SK-N-SH (cell line): ENCODE results near the gene WDR82. TPM values are rescaled to one million over a fixed set of nuclear protein-coding genes. Genes with fewer than 3 reads are reported as not detected.

Source experiments
- CTCF ChIA-PET: fragments of 300-600, 350-600 bp; formaldehyde crosslinking; extraction: SDS; loops from one replicate; lab custom pipeline; 2021; lab: Yijun Ruan, JAX
- POLR2A ChIA-PET: fragments of 350-600 bp; sonication (Branson Sonifier 250); formaldehyde crosslinking; extraction: SDS; loops from one replicate; lab custom pipeline; 2020; ENCODE audit warnings: antibody characterized with exemption, inconsistent platforms; lab: Yijun Ruan, JAX
- DNase-seq: peaks from one replicate; pipeline ENCODE4 v3.0.0; 2012
- H2AFZ ChIP-seq: fragments of 200-600 bp; sonication (generic); 2 replicates; pipeline ENCODE4 v1.8.1; 2016; ENCODE audit warnings: antibody characterized with exemption, mild to moderate bottlenecking, low read depth
- H3F3A ChIP-seq: fragments of 200-600 bp; sonication (generic); replicated peaks from 2 replicates; pipeline ENCODE3; 2016; ENCODE audit warnings: antibody characterized with exemption, mild to moderate bottlenecking; ENCODE audit not compliant: insufficient read depth
- H3K27ac ChIP-seq, 2 experiments: fragments of 200-500 bp in 1 of 2; fragments of 200-600 bp in 1 of 2; sonication (Bioruptor generic) in 1 of 2; sonication (generic), shearing (Covaris generic) in 1 of 2; 2 replicates each; pipeline versions ENCODE4 v1.5.1 to v1.6.1; 2014 to 2016; ENCODE audit warnings: low read depth in 2 of 2, inconsistent platforms in 1 of 2, low read length in 1 of 2, mild to moderate bottlenecking in 1 of 2, mixed read lengths in 1 of 2
- H3K27me3 ChIP-seq: fragments of 200-600 bp; sonication (generic), shearing (Covaris generic); 2 replicates; pipeline ENCODE4 v1.6.1; 2016; ENCODE audit warnings: mixed run types; ENCODE audit not compliant: insufficient read depth
- H3K36me3 ChIP-seq, 2 experiments: fragments of 200-500 bp in 1 of 2; fragments of 200-600 bp in 1 of 2; sonication (Bioruptor generic) in 1 of 2; sonication (generic) in 1 of 2; replicated peaks in 1 of 2; 2 replicates each; pipeline versions ENCODE3 to v1.5.1; 2014 to 2016; ENCODE audit warnings: low read length in 1 of 2, mild to moderate bottlenecking in 1 of 2; ENCODE audit not compliant: insufficient read depth in 2 of 2, control insufficient read depth in 1 of 2
- H3K4me1 ChIP-seq, 2 experiments: fragments of 200-500 bp in 1 of 2; fragments of 200-600 bp in 1 of 2; sonication (Bioruptor generic) in 1 of 2; sonication (generic), shearing (Covaris generic) in 1 of 2; 2 replicates each; pipeline versions ENCODE4 v1.5.1 to v1.6.1; 2014 to 2016; ENCODE audit warnings: low read depth in 1 of 2, low read length in 1 of 2, mixed run types in 1 of 2; ENCODE audit not compliant: insufficient read depth in 2 of 2, control insufficient read depth in 1 of 2
- H3K4me2 ChIP-seq: fragments of 200-600 bp; sonication (generic), shearing (Covaris generic); 2 replicates; pipeline ENCODE4 v1.6.1; 2017; ENCODE audit warnings: mixed run types
- H3K4me3 ChIP-seq, 2 experiments: fragments of 200-500 bp in 1 of 2; fragments of 200-600 bp in 1 of 2; sonication (Bioruptor generic) in 1 of 2; sonication (generic), shearing (Covaris generic) in 1 of 2; 2 replicates each; pipeline versions ENCODE4 v1.5.1 to v1.8.1; 2014 to 2016; ENCODE audit warnings: low read depth in 2 of 2, inconsistent platforms in 1 of 2, low read length in 1 of 2, mild to moderate bottlenecking in 1 of 2, mixed read lengths in 1 of 2, moderate library complexity in 1 of 2
- H3K79me2 ChIP-seq: fragments of 200-600 bp; sonication (generic); 2 replicates; pipeline ENCODE4 v1.8.1; 2017; ENCODE audit warnings: mild to moderate bottlenecking; ENCODE audit not compliant: insufficient read depth
- H3K9ac ChIP-seq: fragments of 200-600 bp; sonication (generic); 2 replicates; pipeline ENCODE4 v1.6.1; 2017; ENCODE audit warnings: mixed run types
- H3K9me2 ChIP-seq: fragments of 200-600 bp; sonication (generic); 2 replicates; pipeline ENCODE4 v1.6.1; 2017; ENCODE audit warnings: mixed run types
- H3K9me3 ChIP-seq: fragments of 200-600 bp; sonication (generic); 2 replicates; pipeline ENCODE4 v1.6.1; 2017; ENCODE audit warnings: mixed run types, mild to moderate bottlenecking, moderate library complexity
- H4K20me1 ChIP-seq: fragments of 200-600 bp; sonication (generic); 2 replicates; pipeline ENCODE4 v1.6.1; 2017; ENCODE audit warnings: mild to moderate bottlenecking, mixed run types; ENCODE audit not compliant: insufficient read depth
- EZH2phosphoT487 ChIP-seq: fragments of 200-600 bp; sonication (generic); IDR thresholded peaks from 2 replicates; pipeline ENCODE4 v1.6.1; 2017; ENCODE audit warnings: low read depth, mixed run types, mild to moderate bottlenecking, antibody characterized with exemption, moderate library complexity, borderline replicate concordance
- FOSL2 ChIP-seq: IDR thresholded peaks from 2 replicates; pipeline ENCODE4 v1.4.0; 2012; ENCODE audit warnings: low read depth, mild to moderate bottlenecking, moderate library complexity, borderline replicate concordance
- GATA2 ChIP-seq: sonication (generic); formaldehyde crosslinking; IDR thresholded peaks from 2 replicates; pipeline ENCODE4 v1.5.0; 2020; ENCODE audit warnings: mild to moderate bottlenecking, missing genetic modification reagents
- MAX ChIP-seq: IDR thresholded peaks from 2 replicates; pipeline ENCODE4 v1.4.0; 2012; ENCODE audit warnings: low read depth
- MEF2A ChIP-seq: IDR thresholded peaks from 2 replicates; pipeline ENCODE4 v1.4.0; 2012; ENCODE audit warnings: low read depth, borderline replicate concordance
- MXI1 ChIP-seq: IDR thresholded peaks from 2 replicates; pipeline ENCODE4 v1.6.1; 2012; ENCODE audit warnings: mild to moderate bottlenecking, low read depth, low read length, improper control_type of control experiment
- RAD21 ChIP-seq: IDR thresholded peaks from 2 replicates; pipeline ENCODE4 v1.6.1; 2012; ENCODE audit warnings: mild to moderate bottlenecking, low read length
- RCOR1 ChIP-seq: fragments of 150-350 bp; IDR thresholded peaks from 2 replicates; pipeline ENCODE4 v1.6.1; 2017; ENCODE audit warnings: antibody characterized with exemption, low read length
- RXRA ChIP-seq: IDR thresholded peaks from 2 replicates; pipeline ENCODE4 v1.4.0; 2012; ENCODE audit warnings: low read depth, mild to moderate bottlenecking, borderline replicate concordance
- SIN3A ChIP-seq: IDR thresholded peaks from 2 replicates; pipeline ENCODE4 v1.6.1; 2012; ENCODE audit warnings: low read depth, mild to moderate bottlenecking, low read length, moderate library complexity, borderline replicate concordance
- TAF1 ChIP-seq: IDR thresholded peaks from 2 replicates; pipeline ENCODE4 v1.6.1; 2012; ENCODE audit warnings: low read depth, mild to moderate bottlenecking, low read length, moderate library complexity, borderline replicate concordance
- TCF12 ChIP-seq: IDR thresholded peaks from 2 replicates; pipeline ENCODE4 v1.4.0; 2012
- TEAD4 ChIP-seq: IDR thresholded peaks from 2 replicates; pipeline ENCODE4 v1.4.0; 2012; ENCODE audit warnings: mild to moderate bottlenecking, borderline replicate concordance; ENCODE audit not compliant: insufficient read depth
- WGBS: methylation state at CpG from one replicate; pipeline ENCODE4 v1.1.6; 2017; ENCODE audit warnings: low lambda C conversion rate; 5-methylcytosine and 5-hydroxymethylcytosine counted together
- polyA plus RNA-seq, 3 experiments: library from polyadenylated mRNA; depleted of rRNA; stranded (reverse); fragments of >200 nt; gene quantifications; 2 replicates each; pipeline ENCODE4 v1.2.3, GENCODE V29; 2012
- TF ChIP-seq, protein P1 (sequence below): fragments of 200-600 bp; sonication (generic); IDR thresholded peaks from 2 replicates; pipeline ENCODE4 v1.6.1; 2017; ENCODE audit warnings: antibody characterized with exemption, mild to moderate bottlenecking, moderate library complexity
- TF ChIP-seq, protein P2 (sequence below): IDR thresholded peaks from 2 replicates; pipeline ENCODE4 v1.4.0; 2012; ENCODE audit warnings: low read depth, borderline replicate concordance
- TF ChIP-seq, protein P3 (sequence below): IDR thresholded peaks from 2 replicates; pipeline ENCODE4 v1.6.1; 2012; ENCODE audit warnings: mild to moderate bottlenecking, low read depth, low read length, moderate library complexity

The WDR82 gene
- polyA plus RNA-seq, 1 of the 3 experiments (the other 2 are of a cell fraction): 41.2 TPM

- no peak for TF ChIP-seq RXRA
- TF ChIP-seq, all 33 proteins: peak for 0
These were observed 47.2 kb upstream of the WDR82 start (continued) for GRCh38 chr3:52325686-52326085.

- no peaks in the 10 kb centered on the region for H3K9me2 ChIP-seq
- no peak for DNase-seq
- H3K9me3 ChIP-seq: no peaks in the 10 kb centered on the region
- WGBS: 94% methylated on average over 6 of the region's 9 CpGs
- H3K4me3 ChIP-seq: no peak overlapping the region
- CTCF ChIA-PET: interaction anchor here (2.7 to 7.7 kb wide), 2 partner anchors 14 to 33 kb away, joined by 12 to 81 read pairs; no protein-coding TSS in a partner anchor
- POLR2A ChIA-PET: no interaction called here
- peaks cover 0 to 21% of the 10 kb centered on the region in 2 experiments; a peak in 1 of 4 replicates for H3K4me1 ChIP-seq
- H3K79me2 ChIP-seq: no peaks in the 10 kb centered on the region
- H4K20me1 ChIP-seq: no peaks in the 10 kb centered on the region
- no peak overlapping the region for H3K9ac ChIP-seq
- H3K27me3 ChIP-seq: no peaks in the 10 kb centered on the region
- no peaks in the 10 kb centered on the region for H3K36me3 ChIP-seq
- H2AFZ ChIP-seq: no peak overlapping the region
- H3F3A ChIP-seq: no peaks in the 10 kb centered on the region
- no peak for TF ChIP-seq TAF1
- TF ChIP-seq SIN3A: no peak
- no peak for TF ChIP-seq GATA2 (CRISPR knock-in tag)
- TF ChIP-seq, protein P1, sequence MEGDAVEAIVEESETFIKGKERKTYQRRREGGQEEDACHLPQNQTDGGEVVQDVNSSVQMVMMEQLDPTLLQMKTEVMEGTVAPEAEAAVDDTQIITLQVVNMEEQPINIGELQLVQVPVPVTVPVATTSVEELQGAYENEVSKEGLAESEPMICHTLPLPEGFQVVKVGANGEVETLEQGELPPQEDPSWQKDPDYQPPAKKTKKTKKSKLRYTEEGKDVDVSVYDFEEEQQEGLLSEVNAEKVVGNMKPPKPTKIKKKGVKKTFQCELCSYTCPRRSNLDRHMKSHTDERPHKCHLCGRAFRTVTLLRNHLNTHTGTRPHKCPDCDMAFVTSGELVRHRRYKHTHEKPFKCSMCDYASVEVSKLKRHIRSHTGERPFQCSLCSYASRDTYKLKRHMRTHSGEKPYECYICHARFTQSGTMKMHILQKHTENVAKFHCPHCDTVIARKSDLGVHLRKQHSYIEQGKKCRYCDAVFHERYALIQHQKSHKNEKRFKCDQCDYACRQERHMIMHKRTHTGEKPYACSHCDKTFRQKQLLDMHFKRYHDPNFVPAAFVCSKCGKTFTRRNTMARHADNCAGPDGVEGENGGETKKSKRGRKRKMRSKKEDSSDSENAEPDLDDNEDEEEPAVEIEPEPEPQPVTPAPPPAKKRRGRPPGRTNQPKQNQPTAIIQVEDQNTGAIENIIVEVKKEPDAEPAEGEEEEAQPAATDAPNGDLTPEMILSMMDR: no peak
- TF ChIP-seq MAX: no peak
- TF ChIP-seq, all 33 proteins: peak for 0
- Histone ChIP-seq H3K4me2 (no peak overlapping the region), H3K27ac (peak overlapping the region in 1 of 2 experiments; percentile 12; a peak in 1 of 4 replicates)
These were observed 46.2 kb upstream of the WDR82 start for GRCh38 chr3:52324676-52325075.

GRCh38 chr3:52323526-52324295, 45.3 kb upstream of the WDR82 start:
- 88% methylated on average over 8 of the region's 11 CpGs for WGBS
- Histone ChIP-seq H3K4me2 (no peak overlapping the region), H3K4me1 (peaks cover 0 to 21% of the 10 kb centered on the region in 2 experiments; a peak in 1 of 4 replicates), H3K4me3 (no peak overlapping the region), H3K27ac (no peak overlapping the region; a peak in 1 of 4 replicates), H3K79me2 (no peaks in the 10 kb centered on the region), H4K20me1 (no peaks in the 10 kb centered on the region), H3K36me3 (no peaks in the 10 kb centered on the region), H3K9me3 (no peaks in the 10 kb centered on the region), H3K27me3 (no peaks in the 10 kb centered on the region), H2AFZ (no peak overlapping the region), H3K9me2 (no peaks in the 10 kb centered on the region), H3K9ac (no peak overlapping the region), H3F3A (no peaks in the 10 kb centered on the region)
- no peak for DNase-seq
- ChIA-PET CTCF (interaction anchor here (0.9 to 2.7 kb wide), 3 partner anchors 16 to 103 kb away, joined by 4 to 12 read pairs (median 10); no protein-coding TSS in a partner anchor), POLR2A (no interaction called here)
- TF ChIP-seq FOSL2: no peak
- TF ChIP-seq MEF2A: no peak
- no peak for TF ChIP-seq TCF12
- TF ChIP-seq, protein P2, sequence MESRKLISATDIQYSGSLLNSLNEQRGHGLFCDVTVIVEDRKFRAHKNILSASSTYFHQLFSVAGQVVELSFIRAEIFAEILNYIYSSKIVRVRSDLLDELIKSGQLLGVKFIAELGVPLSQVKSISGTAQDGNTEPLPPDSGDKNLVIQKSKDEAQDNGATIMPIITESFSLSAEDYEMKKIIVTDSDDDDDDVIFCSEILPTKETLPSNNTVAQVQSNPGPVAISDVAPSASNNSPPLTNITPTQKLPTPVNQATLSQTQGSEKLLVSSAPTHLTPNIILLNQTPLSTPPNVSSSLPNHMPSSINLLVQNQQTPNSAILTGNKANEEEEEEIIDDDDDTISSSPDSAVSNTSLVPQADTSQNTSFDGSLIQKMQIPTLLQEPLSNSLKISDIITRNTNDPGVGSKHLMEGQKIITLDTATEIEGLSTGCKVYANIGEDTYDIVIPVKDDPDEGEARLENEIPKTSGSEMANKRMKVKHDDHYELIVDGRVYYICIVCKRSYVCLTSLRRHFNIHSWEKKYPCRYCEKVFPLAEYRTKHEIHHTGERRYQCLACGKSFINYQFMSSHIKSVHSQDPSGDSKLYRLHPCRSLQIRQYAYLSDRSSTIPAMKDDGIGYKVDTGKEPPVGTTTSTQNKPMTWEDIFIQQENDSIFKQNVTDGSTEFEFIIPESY: no peak
- TF ChIP-seq RCOR1: no peak
- TF ChIP-seq MXI1: no peak
- TF ChIP-seq RAD21: no peak
- no peak for TF ChIP-seq SIN3A
- TF ChIP-seq, protein P3, sequence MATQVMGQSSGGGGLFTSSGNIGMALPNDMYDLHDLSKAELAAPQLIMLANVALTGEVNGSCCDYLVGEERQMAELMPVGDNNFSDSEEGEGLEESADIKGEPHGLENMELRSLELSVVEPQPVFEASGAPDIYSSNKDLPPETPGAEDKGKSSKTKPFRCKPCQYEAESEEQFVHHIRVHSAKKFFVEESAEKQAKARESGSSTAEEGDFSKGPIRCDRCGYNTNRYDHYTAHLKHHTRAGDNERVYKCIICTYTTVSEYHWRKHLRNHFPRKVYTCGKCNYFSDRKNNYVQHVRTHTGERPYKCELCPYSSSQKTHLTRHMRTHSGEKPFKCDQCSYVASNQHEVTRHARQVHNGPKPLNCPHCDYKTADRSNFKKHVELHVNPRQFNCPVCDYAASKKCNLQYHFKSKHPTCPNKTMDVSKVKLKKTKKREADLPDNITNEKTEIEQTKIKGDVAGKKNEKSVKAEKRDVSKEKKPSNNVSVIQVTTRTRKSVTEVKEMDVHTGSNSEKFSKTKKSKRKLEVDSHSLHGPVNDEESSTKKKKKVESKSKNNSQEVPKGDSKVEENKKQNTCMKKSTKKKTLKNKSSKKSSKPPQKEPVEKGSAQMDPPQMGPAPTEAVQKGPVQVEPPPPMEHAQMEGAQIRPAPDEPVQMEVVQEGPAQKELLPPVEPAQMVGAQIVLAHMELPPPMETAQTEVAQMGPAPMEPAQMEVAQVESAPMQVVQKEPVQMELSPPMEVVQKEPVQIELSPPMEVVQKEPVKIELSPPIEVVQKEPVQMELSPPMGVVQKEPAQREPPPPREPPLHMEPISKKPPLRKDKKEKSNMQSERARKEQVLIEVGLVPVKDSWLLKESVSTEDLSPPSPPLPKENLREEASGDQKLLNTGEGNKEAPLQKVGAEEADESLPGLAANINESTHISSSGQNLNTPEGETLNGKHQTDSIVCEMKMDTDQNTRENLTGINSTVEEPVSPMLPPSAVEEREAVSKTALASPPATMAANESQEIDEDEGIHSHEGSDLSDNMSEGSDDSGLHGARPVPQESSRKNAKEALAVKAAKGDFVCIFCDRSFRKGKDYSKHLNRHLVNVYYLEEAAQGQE: no peak
- TF ChIP-seq TEAD4: no peak
- no peak for TF ChIP-seq EZH2phosphoT487
- no peak for TF ChIP-seq RXRA
